Suprapubic skin (tissue), 4 donors: ENCODE results near the gene AATF. TPM values are rescaled to one million over a fixed set of nuclear protein-coding genes. Genes with fewer than 3 reads are reported as not detected.

Experiments used
- DNase-seq, 2 donors: peaks; one replicate each; pipeline ENCODE4 v3.0.0-alpha.2; 2019; ENCODE audit warnings: low spot score in 2 of 2
- H3K27ac ChIP-seq: fragments of 200-600 bp; sonication (generic); one replicate; pipeline ENCODE4 v1.5.1; 2019
- H3K27me3 ChIP-seq: fragments of 200-600 bp; sonication (generic); one replicate; pipeline ENCODE4 v1.5.1; 2019
- H3K36me3 ChIP-seq: fragments of 200-600 bp; sonication (generic); one replicate; pipeline ENCODE4 v1.5.1; 2019
- H3K4me1 ChIP-seq: fragments of 200-600 bp; sonication (generic); one replicate; pipeline ENCODE4 v1.5.1; 2019
- H3K4me3 ChIP-seq: fragments of 200-600 bp; sonication (generic); one replicate; pipeline ENCODE4 v1.5.1; 2019; ENCODE audit warnings: mild to moderate bottlenecking
- H3K9me3 ChIP-seq: fragments of 200-600 bp; sonication (generic); one replicate; pipeline ENCODE4 v1.5.1; 2019
- CTCF ChIP-seq, 2 donors: fragments of 200-600 bp in 1 of 2; fragments of 450-650 bp in 1 of 2; sonication (generic) in 1 of 2; IDR thresholded peaks; one replicate each; pipeline ENCODE4 v1.5.1; 2016 to 2019; ENCODE audit warnings: antibody characterized with exemption in 2 of 2, mild to moderate bottlenecking in 1 of 2, moderate library complexity in 1 of 2
- EP300 ChIP-seq: sonication (generic); formaldehyde crosslinking; IDR thresholded peaks from one replicate; pipeline ENCODE4 v1.6.1; 2017; ENCODE audit warnings: antibody characterized with exemption
- POLR2A ChIP-seq, 2 donors: fragments of 450-650 bp; IDR thresholded peaks; one replicate each; pipeline ENCODE4 v1.6.1; 2017; ENCODE audit warnings: antibody characterized with exemption in 2 of 2, mild to moderate bottlenecking in 2 of 2, moderate library complexity in 2 of 2
- POLR2AphosphoS5 ChIP-seq, 3 donors: sonication (generic); formaldehyde crosslinking; IDR thresholded peaks; one replicate each; pipeline ENCODE4 v1.6.1; 2017; ENCODE audit warnings: antibody characterized with exemption in 3 of 3
- WGBS: methylation state at CpG from one replicate; pipeline ENCODE4 v1.1.5; 2018; 5-methylcytosine and 5-hydroxymethylcytosine counted together
- total RNA-seq, 4 donors: library from RNA; depleted of rRNA; stranded (reverse); fragments of >200 nt; gene quantifications; one replicate each; pipeline ENCODE4 v1.1.0, GENCODE V29; 2016

The AATF gene
- total RNA-seq, 4 donors from 2014 or later: 32.5 to 38.2 (median 36.0) TPM

- no peak for DNase-seq
- no peaks in the 10 kb centered on the region for H3K4me1 ChIP-seq
- WGBS: 80% methylated on average over 4 of the region's 4 CpGs
- no peaks in the 10 kb centered on the region for H3K9me3 ChIP-seq
- peaks cover 52% of the 10 kb centered on the region for H3K36me3 ChIP-seq
- H3K4me3 ChIP-seq: no peak overlapping the region
- H3K27me3 ChIP-seq: no peaks in the 10 kb centered on the region
- no peak overlapping the region for H3K27ac ChIP-seq
- no peak for TF ChIP-seq CTCF (IDR thresholded peaks at IDR 0.05)
- TF ChIP-seq POLR2A (IDR thresholded peaks at IDR 0.05): no peak
- TF ChIP-seq EP300: no peak
- no peak for TF ChIP-seq POLR2AphosphoS5 (IDR thresholded peaks at IDR 0.05)
Measured at GRCh38 chr17:37094391-37094790, 145.6 kb downstream of the AATF start.

- Histone ChIP-seq H3K4me1 (no peaks in the 10 kb centered on the region), H3K4me3 (no peak overlapping the region), H3K27me3 (no peaks in the 10 kb centered on the region), H3K36me3 (peaks cover 44% of the 10 kb centered on the region), H3K27ac (no peak overlapping the region), H3K9me3 (no peaks in the 10 kb centered on the region)
- DNase-seq: no peak
- TF ChIP-seq EP300 (no peak), POLR2AphosphoS5 (IDR thresholded peaks at IDR 0.05) (no peak), POLR2A (IDR thresholded peaks at IDR 0.05) (no peak), CTCF (IDR thresholded peaks at IDR 0.05) (no peak)
- 94% methylated on average over 2 of the region's 2 CpGs for WGBS
Measured at GRCh38 chr17:37096071-37096470, 147.3 kb downstream of the AATF start.

GRCh38 chr17:37097154-37097553 is 148.4 kb downstream of the AATF start:
- Histone ChIP-seq H3K27ac (no peak overlapping the region), H3K27me3 (no peaks in the 10 kb centered on the region), H3K4me1 (no peaks in the 10 kb centered on the region), H3K4me3 (no peak overlapping the region), H3K36me3 (peaks cover 46% of the 10 kb centered on the region), H3K9me3 (no peaks in the 10 kb centered on the region)
- WGBS: 79% methylated on average over 2 of the region's 2 CpGs
- TF ChIP-seq CTCF (IDR thresholded peaks at IDR 0.05) (no peak), POLR2AphosphoS5 (IDR thresholded peaks at IDR 0.05) (no peak), POLR2A (IDR thresholded peaks at IDR 0.05) (no peak), EP300 (no peak)
- DNase-seq: no peak

GRCh38 chr17:37098152-37098551 is 149.4 kb downstream of the AATF start:
- Histone ChIP-seq H3K27me3 (no peaks in the 10 kb centered on the region), H3K4me3 (no peak overlapping the region), H3K27ac (no peak overlapping the region), H3K4me1 (no peaks in the 10 kb centered on the region), H3K9me3 (no peaks in the 10 kb centered on the region), H3K36me3 (peaks cover 36% of the 10 kb centered on the region)
- WGBS: 80% methylated on average over 5 of the region's 5 CpGs
- DNase-seq: no peak
- TF ChIP-seq EP300: no peak
- no peak for TF ChIP-seq POLR2A (IDR thresholded peaks at IDR 0.05)
- TF ChIP-seq POLR2AphosphoS5 (IDR thresholded peaks at IDR 0.05): no peak
- no peak for TF ChIP-seq CTCF (IDR thresholded peaks at IDR 0.05)

GRCh38 chr17:37098910-37099664 is 150.3 kb downstream of the AATF start:
- H3K9me3 ChIP-seq: no peaks in the 10 kb centered on the region
- no peaks in the 10 kb centered on the region for H3K4me1 ChIP-seq
- WGBS: 88% methylated on average over 9 of the region's 9 CpGs
- H3K36me3 ChIP-seq: peaks cover 38% of the 10 kb centered on the region
- DNase-seq: no peak
- H3K27ac ChIP-seq: no peak overlapping the region
- H3K4me3 ChIP-seq: no peak overlapping the region
- no peak for TF ChIP-seq CTCF (IDR thresholded peaks at IDR 0.05)
- no peak for TF ChIP-seq POLR2A (IDR thresholded peaks at IDR 0.05)
- TF ChIP-seq POLR2AphosphoS5 (IDR thresholded peaks at IDR 0.05): no peak
- TF ChIP-seq EP300: no peak
- H3K27me3 ChIP-seq: no peaks in the 10 kb centered on the region
